OCI-LY7 (cell line): ENCODE results near the gene KCNJ12. TPM values are rescaled to one million over a fixed set of nuclear protein-coding genes. Genes with fewer than 3 reads are reported as not detected.

ENCODE experiments used
- BruUV-seq: library from RNA; stranded (reverse); fragments of 400-500 nt; replicated peaks from 2 replicates; lab custom pipeline; 2021; lab: Mats Ljungman, UMichigan
- CTCF ChIA-PET: fragments of 300-600 bp; sonication (Branson Sonifier 250); formaldehyde crosslinking; loops from one replicate; lab custom pipeline; 2022; ENCODE audit warnings: antibody characterized with exemption; ENCODE audit not compliant: unreplicated experiment; lab: Charles Lee
- POLR2A ChIA-PET: fragments of 300-600 bp; sonication (Branson Sonifier 250); formaldehyde crosslinking; loops from one replicate; lab custom pipeline; 2022; ENCODE audit warnings: antibody characterized with exemption; lab: Charles Lee
- DNase-seq: peaks from one replicate; pipeline ENCODE4 v3.0.0-alpha.2; 2015; ENCODE audit warnings: low spot score
- H2AFZ ChIP-seq: fragments of 200-600 bp; sonication (generic), shearing (Covaris generic); 2 replicates; pipeline ENCODE4 v1.6.1; 2014; ENCODE audit warnings: mild to moderate bottlenecking, antibody characterized with exemption, low read length, moderate library complexity
- H3K27ac ChIP-seq: fragments of 200-600 bp; sonication (generic); 2 replicates; pipeline ENCODE4 v1.5.1; 2014; ENCODE audit warnings: mixed run types, low read depth, mild to moderate bottlenecking, moderate library complexity, low read length, inconsistent platforms; ENCODE audit not compliant: poor library complexity, severe bottlenecking
- H3K36me3 ChIP-seq: fragments of 200-600 bp; sonication (generic); 2 replicates; pipeline ENCODE4 v1.6.1; 2014; ENCODE audit warnings: mild to moderate bottlenecking, antibody characterized with exemption, low read length, moderate library complexity, mixed read lengths; ENCODE audit not compliant: insufficient read depth
- H3K4me1 ChIP-seq: fragments of 200-600 bp; sonication (generic); 2 replicates; pipeline ENCODE4 v1.5.1; 2014; ENCODE audit warnings: mild to moderate bottlenecking, low read length; ENCODE audit not compliant: insufficient read depth, poor library complexity, severe bottlenecking
- H3K4me2 ChIP-seq: fragments of 200-600 bp; sonication (generic); 2 replicates; pipeline ENCODE4 v1.6.1; 2014; ENCODE audit warnings: mild to moderate bottlenecking, low read length
- H3K4me3 ChIP-seq: fragments of 200-600 bp; sonication (generic); 2 replicates; pipeline ENCODE4 v1.5.1; 2014; ENCODE audit warnings: mild to moderate bottlenecking, low read depth, low read length; ENCODE audit not compliant: poor library complexity, severe bottlenecking
- H3K79me2 ChIP-seq: fragments of 200-600 bp; sonication (generic); 2 replicates; pipeline ENCODE4 v1.6.1; 2016; ENCODE audit warnings: low read depth, mild to moderate bottlenecking, low read length, moderate library complexity, mixed read lengths; ENCODE audit not compliant: insufficient read depth
- H3K9me2 ChIP-seq: fragments of 200-600 bp; sonication (generic); 2 replicates; pipeline ENCODE4 v1.6.1; 2016; ENCODE audit warnings: mild to moderate bottlenecking, low read length, mixed read lengths; ENCODE audit not compliant: insufficient read depth
- H3K9me3 ChIP-seq: fragments of 200-600 bp; sonication (generic); 2 replicates; pipeline ENCODE4 v1.6.1; 2014; ENCODE audit warnings: mild to moderate bottlenecking, mixed run types, low read length, mixed read lengths
- H4K20me1 ChIP-seq: fragments of 200-600 bp; sonication (generic); 2 replicates; pipeline ENCODE4 v1.6.1; 2014; ENCODE audit warnings: mild to moderate bottlenecking, antibody characterized with exemption, low read length, moderate library complexity, mixed read lengths; ENCODE audit not compliant: insufficient read depth
- EZH2phosphoT487 ChIP-seq: fragments of 200-600 bp; sonication (generic); IDR thresholded peaks from 2 replicates; pipeline ENCODE4 v1.6.1; 2018; ENCODE audit warnings: low read depth, borderline replicate concordance, mild to moderate bottlenecking, mixed run types, antibody characterized with exemption, low read length, moderate library complexity, mixed read lengths
- intact Hi-C: fragments of 100-400 bp; cut with micrococcal nuclease; formaldehyde crosslinking; loops from one replicate; pipeline ENCODE4 v1.10.0; 2022; ENCODE audit not compliant: unreplicated experiment
- total RNA-seq, 2 experiments: library from RNA; depleted of rRNA in 1 of 2; stranded (reverse); fragments of >200 nt in 1 of 2; shearing (Covaris generic) in 1 of 2; gene quantifications; 2 replicates each; pipeline ENCODE4 v1.2.3, GENCODE V29; 2014 to 2022
- TF ChIP-seq, protein P1 (sequence below): fragments of 200-600 bp; sonication (generic); conservative IDR thresholded peaks from 2 replicates; pipeline ENCODE4 v1.5.1; 2014; ENCODE audit warnings: mild to moderate bottlenecking, antibody characterized with exemption, low read length, moderate library complexity, mixed read lengths

Gene KCNJ12
- total RNA-seq, 2 experiments from 2014 or later = 0.16 to 0.17 TPM

DNA sequence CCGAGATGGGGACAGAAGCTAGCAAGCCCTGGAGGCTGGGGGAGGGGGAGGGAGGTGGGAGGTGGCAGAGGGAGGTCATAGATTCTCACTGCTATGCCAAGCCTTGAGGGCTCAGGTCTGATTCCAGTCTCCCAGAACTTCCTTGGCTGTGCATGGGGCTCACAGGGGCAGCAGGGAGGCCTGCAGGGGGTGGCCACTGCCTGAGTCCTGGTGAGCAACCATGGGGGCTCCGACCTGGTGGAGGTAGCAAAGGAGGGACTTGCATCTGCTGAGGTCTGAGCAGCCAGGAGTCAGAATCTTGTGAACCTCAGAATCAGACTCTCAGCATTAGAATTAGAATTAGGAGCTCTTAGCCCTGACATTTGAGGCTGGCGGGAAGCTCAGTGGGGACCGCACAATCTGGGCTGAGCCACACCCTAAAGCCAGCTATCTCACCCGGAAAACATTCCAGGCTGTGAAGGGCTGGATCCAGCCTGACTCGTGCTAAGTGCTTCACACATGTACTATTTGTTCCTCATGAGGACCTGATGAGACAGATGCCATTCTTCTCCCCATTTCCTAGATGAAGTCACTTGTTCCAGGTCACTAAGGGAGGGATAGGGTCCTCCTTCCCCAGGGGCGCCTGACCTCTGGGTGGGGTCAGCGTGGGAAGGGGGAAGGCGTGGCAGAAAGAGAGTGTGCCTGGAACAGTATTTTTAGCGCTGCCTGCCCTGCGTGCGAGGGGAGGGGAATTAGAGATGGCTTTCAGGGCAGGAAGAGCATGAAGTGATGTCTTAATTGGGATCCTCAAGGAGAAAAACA, 17.3 kb upstream of the KCNJ12 start:
- TF ChIP-seq, protein P1, sequence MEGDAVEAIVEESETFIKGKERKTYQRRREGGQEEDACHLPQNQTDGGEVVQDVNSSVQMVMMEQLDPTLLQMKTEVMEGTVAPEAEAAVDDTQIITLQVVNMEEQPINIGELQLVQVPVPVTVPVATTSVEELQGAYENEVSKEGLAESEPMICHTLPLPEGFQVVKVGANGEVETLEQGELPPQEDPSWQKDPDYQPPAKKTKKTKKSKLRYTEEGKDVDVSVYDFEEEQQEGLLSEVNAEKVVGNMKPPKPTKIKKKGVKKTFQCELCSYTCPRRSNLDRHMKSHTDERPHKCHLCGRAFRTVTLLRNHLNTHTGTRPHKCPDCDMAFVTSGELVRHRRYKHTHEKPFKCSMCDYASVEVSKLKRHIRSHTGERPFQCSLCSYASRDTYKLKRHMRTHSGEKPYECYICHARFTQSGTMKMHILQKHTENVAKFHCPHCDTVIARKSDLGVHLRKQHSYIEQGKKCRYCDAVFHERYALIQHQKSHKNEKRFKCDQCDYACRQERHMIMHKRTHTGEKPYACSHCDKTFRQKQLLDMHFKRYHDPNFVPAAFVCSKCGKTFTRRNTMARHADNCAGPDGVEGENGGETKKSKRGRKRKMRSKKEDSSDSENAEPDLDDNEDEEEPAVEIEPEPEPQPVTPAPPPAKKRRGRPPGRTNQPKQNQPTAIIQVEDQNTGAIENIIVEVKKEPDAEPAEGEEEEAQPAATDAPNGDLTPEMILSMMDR = no peak
- TF ChIP-seq EZH2phosphoT487 = no peak
- BruUV-seq = no TSS peak
- H3K36me3 ChIP-seq = no peaks in the 10 kb centered on the region
- no peak overlapping the region for H2AFZ ChIP-seq
- no peak overlapping the region for H3K4me3 ChIP-seq
- H4K20me1 ChIP-seq = no peaks in the 10 kb centered on the region
- no peaks in the 10 kb centered on the region for H3K9me2 ChIP-seq
- no peaks in the 10 kb centered on the region for H3K79me2 ChIP-seq
- no peak for DNase-seq
- no peaks in the 10 kb centered on the region for H3K4me1 ChIP-seq
- no peak overlapping the region for H3K27ac ChIP-seq
- intact Hi-C loops = no loop called here
- POLR2A ChIA-PET = interaction anchor here (0.5 to 0.8 kb wide), 2 partner anchors 247 to 316 kb away, joined by 3 to 4 read pairs; no protein-coding TSS in a partner anchor
- CTCF ChIA-PET = interaction anchor here (0.6 kb wide), 1 partner anchor 14 kb away, joined by 3 read pairs; no protein-coding TSS in a partner anchor
- no peak overlapping the region for H3K4me2 ChIP-seq
- H3K9me3 ChIP-seq = no peaks in the 10 kb centered on the region

DNA sequence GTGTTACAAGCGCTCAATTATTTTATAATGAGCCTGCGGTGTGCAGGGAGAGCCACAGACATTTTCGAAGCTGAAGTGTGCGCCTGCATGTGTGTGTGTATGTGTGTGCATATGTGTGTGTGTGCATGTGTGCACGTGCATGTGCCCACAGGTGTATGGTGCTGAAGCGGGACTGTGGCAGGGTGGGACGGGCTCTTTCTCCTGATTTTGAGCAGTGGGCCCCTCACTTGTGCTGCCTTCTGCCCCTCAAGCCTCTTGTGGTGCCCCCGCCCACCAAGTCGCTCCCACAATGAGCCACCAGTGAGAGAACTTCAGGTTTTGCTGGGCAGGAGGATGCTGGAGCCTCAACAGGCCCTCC, 16.7 kb upstream of the KCNJ12 start:
- no peaks in the 10 kb centered on the region for H3K4me1 ChIP-seq
- H3K4me2 ChIP-seq = no peak overlapping the region
- CTCF ChIA-PET = interaction anchor here (0.6 to 1.0 kb wide), 2 partner anchors 13 kb away, joined by 3 read pairs; no protein-coding TSS in a partner anchor
- POLR2A ChIA-PET = no interaction called here
- H3K4me3 ChIP-seq = no peak overlapping the region
- no peak overlapping the region for H2AFZ ChIP-seq
- H4K20me1 ChIP-seq = no peaks in the 10 kb centered on the region
- no peaks in the 10 kb centered on the region for H3K36me3 ChIP-seq
- H3K9me2 ChIP-seq = no peaks in the 10 kb centered on the region
- no peak overlapping the region for H3K27ac ChIP-seq
- BruUV-seq = no TSS peak
- TF ChIP-seq, protein P1 = no peak
- TF ChIP-seq EZH2phosphoT487 = no peak
- no peaks in the 10 kb centered on the region for H3K79me2 ChIP-seq
- DNase-seq = no peak
- intact Hi-C loops = no loop called here
- H3K9me3 ChIP-seq = no peaks in the 10 kb centered on the region

DNA sequence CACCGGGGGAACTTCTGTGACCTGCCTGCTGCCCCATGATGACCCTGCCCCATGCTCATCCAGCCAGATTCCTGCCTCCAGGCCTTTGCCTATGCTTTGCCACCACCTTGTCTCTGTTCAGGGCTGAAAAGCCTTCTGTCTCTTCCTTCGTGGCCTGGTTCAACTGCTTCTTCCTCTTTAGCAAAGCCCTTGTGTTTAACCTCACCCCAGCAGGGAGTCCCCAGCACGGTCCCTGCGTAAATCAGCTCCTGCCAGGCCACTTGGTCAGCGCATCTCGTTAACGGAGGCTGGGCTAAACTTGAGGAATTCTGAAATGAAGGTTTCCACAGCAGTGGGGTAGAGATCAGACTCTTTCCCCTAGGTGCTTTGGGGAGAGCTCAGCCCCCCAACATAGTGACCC, 16.1 kb upstream of the KCNJ12 start:
- BruUV-seq = no TSS peak
- DNase-seq = no peak
- intact Hi-C loops = no loop called here
- Histone ChIP-seq H2AFZ (no peak overlapping the region), H3K27ac (no peak overlapping the region), H4K20me1 (no peaks in the 10 kb centered on the region), H3K4me3 (no peak overlapping the region), H3K4me1 (no peaks in the 10 kb centered on the region), H3K36me3 (no peaks in the 10 kb centered on the region), H3K9me2 (no peaks in the 10 kb centered on the region), H3K79me2 (no peaks in the 10 kb centered on the region), H3K4me2 (no peak overlapping the region), H3K9me3 (no peaks in the 10 kb centered on the region)
- POLR2A ChIA-PET = interaction anchor here (0.9 kb wide), 1 partner anchor 9 kb away, joined by 3 read pairs; no protein-coding TSS in a partner anchor
- CTCF ChIA-PET = interaction anchor here (1.0 kb wide), 1 partner anchor 13 kb away, joined by 3 read pairs; no protein-coding TSS in a partner anchor
- TF ChIP-seq, protein P1 = no peak
- TF ChIP-seq EZH2phosphoT487 = no peak
